Lower lobe of right lung (tissue), 2 donors: ENCODE results near the gene CHCHD6. TPM values are rescaled to one million over a fixed set of nuclear protein-coding genes. Genes with fewer than 3 reads are reported as not detected.

ENCODE experiments used
- ATAC-seq, 2 donors: fragments of 200-7000 bp; cut with Tn5 transposase; one replicate each; pipeline ENCODE4 v1.9.1; 2020 to 2022; ENCODE audit warnings: mild to moderate bottlenecking in 2 of 2, moderate library complexity in 2 of 2
- DNase-seq: peaks from one replicate; pipeline ENCODE4 v3.0.0-alpha.2; 2020
- H3K27ac ChIP-seq: fragments of 200-600 bp; one replicate; pipeline ENCODE4 v1.8.0; 2022
- H3K27me3 ChIP-seq: fragments of 200-600 bp; one replicate; pipeline ENCODE4 v1.8.0; 2022; ENCODE audit warnings: low read depth
- H3K36me3 ChIP-seq: fragments of 200-600 bp; one replicate; pipeline ENCODE4 v1.8.0; 2022; ENCODE audit warnings: mild to moderate bottlenecking
- H3K4me1 ChIP-seq: fragments of 200-600 bp; one replicate; pipeline ENCODE4 v1.8.0; 2022
- H3K4me3 ChIP-seq: fragments of 200-600 bp; one replicate; pipeline ENCODE4 v1.8.0; 2022; ENCODE audit warnings: mild to moderate bottlenecking
- H3K9me3 ChIP-seq: fragments of 200-600 bp; one replicate; pipeline ENCODE4 v1.8.0; 2022
- intact Hi-C: fragments of 100-400 bp; cut with DNase I; formaldehyde crosslinking; loops from one replicate; pipeline ENCODE4 v1.11.0; 2022
- total RNA-seq: library from RNA; stranded (reverse); fragmentation: NEBNext Ultra II Directional; extraction: Animal tissue kit (Norgen Biotek cat#: 25700); gene quantifications from one replicate; pipeline ENCODE4 v1.2.1, GENCODE V29; 2021
- TF ChIP-seq, protein P1 (sequence below): fragments of 200-600 bp; IDR thresholded peaks from one replicate; pipeline ENCODE4 v1.8.0; 2022; ENCODE audit warnings: antibody characterized with exemption, mild to moderate bottlenecking
- donor health status: DM: no; HTN: yes; CAD: no; lungs with severe emphysema.

Gene CHCHD6
- total RNA-seq, 1 donor from 2014 or later: 12.2 TPM

- Histone ChIP-seq H3K4me1 (peaks cover 11% of the 10 kb centered on the region), H3K27me3 (no peaks in the 10 kb centered on the region), H3K4me3 (no peak overlapping the region), H3K9me3 (no peaks in the 10 kb centered on the region), H3K36me3 (no peaks in the 10 kb centered on the region), H3K27ac (no peak overlapping the region)
- DNase-seq (no peak), ATAC-seq (no peak)
- TF ChIP-seq, protein P1, sequence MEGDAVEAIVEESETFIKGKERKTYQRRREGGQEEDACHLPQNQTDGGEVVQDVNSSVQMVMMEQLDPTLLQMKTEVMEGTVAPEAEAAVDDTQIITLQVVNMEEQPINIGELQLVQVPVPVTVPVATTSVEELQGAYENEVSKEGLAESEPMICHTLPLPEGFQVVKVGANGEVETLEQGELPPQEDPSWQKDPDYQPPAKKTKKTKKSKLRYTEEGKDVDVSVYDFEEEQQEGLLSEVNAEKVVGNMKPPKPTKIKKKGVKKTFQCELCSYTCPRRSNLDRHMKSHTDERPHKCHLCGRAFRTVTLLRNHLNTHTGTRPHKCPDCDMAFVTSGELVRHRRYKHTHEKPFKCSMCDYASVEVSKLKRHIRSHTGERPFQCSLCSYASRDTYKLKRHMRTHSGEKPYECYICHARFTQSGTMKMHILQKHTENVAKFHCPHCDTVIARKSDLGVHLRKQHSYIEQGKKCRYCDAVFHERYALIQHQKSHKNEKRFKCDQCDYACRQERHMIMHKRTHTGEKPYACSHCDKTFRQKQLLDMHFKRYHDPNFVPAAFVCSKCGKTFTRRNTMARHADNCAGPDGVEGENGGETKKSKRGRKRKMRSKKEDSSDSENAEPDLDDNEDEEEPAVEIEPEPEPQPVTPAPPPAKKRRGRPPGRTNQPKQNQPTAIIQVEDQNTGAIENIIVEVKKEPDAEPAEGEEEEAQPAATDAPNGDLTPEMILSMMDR: no peak
- intact Hi-C loops: no loop called here
These were observed 232.9 kb downstream of the CHCHD6 start for GRCh38 chr3:126936853-126937425.

DNA sequence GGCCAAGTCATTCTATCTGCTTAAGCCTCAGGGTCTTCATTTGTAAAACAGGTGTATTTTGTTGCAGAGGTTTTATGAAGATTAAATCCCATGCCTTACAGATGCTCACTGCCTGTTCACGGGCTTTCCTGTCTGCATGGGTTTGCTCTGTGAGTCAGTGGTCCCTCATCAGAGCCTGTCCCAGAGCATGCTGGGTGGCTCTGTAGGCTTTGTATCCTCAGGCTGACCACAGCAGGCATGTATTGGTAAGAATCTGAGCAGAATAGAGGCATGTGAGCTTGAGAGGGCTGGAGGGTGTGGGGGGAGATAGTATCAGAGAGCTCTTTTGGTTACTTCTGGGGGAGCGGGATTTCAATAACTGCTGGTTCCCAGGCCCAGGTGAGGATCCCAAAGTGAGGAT is 233.5 kb downstream of the CHCHD6 start:
- ATAC-seq: no peak
- peaks cover 5% of the 10 kb centered on the region for H3K4me1 ChIP-seq
- DNase-seq: no peak
- H3K36me3 ChIP-seq: no peaks in the 10 kb centered on the region
- H3K4me3 ChIP-seq: no peak overlapping the region
- intact Hi-C loops: no loop called here
- no peak overlapping the region for H3K27ac ChIP-seq
- H3K27me3 ChIP-seq: no peaks in the 10 kb centered on the region
- TF ChIP-seq, protein P1: no peak
- H3K9me3 ChIP-seq: no peaks in the 10 kb centered on the region

- H3K4me1 ChIP-seq: peaks cover under 1% of the 10 kb centered on the region
- no peaks in the 10 kb centered on the region for H3K36me3 ChIP-seq
- H3K9me3 ChIP-seq: no peaks in the 10 kb centered on the region
- intact Hi-C loops: no loop called here
- DNase-seq (no peak), ATAC-seq (no peak)
- TF ChIP-seq, protein P1: no peak
- no peaks in the 10 kb centered on the region for H3K27me3 ChIP-seq
- no peak overlapping the region for H3K4me3 ChIP-seq
- no peak overlapping the region for H3K27ac ChIP-seq
These were observed 233.9 kb downstream of the CHCHD6 start for GRCh38 chr3:126937973-126938372.

DNA sequence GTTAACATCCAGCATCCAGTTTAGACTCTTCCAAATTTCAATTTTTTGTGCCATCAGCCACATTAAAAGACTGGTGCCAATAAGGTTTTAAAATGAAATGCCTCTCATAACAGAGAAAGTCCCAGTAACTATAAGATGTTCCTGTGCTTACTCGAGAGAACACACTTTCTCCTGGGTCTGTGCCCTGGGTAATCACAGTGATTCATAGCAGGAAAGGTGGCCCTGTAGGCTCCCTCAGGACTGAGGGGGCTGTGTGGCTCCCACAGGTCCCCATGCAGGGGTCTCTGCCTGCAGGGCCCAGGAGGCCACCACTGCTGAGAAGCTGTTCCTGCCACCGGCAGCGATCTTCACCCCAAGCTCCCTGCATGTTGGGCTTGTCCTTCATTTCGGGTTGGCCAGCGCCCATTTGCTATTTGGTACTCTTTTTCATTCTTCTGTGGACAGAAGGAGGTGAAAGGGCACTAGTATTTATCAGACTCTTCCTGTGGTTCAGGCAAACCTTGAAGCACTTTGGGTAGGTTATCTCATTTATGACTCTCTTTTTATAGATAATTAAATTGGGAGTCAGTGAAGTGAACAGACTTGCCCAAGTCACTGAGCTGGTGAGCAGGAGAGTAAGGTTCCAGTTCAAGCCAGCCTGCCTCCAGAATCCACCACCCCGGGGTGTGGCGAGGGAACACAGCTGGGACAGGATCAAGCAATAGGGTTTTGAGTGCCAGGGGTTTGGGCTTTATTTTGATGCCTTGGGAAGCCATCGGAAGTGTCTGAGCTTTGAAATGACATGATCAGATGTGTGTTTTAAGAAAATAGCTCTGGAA is 234.7 kb downstream of the CHCHD6 start:
- Histone ChIP-seq H3K4me3 (no peak overlapping the region), H3K27me3 (no peaks in the 10 kb centered on the region), H3K36me3 (no peaks in the 10 kb centered on the region), H3K9me3 (no peaks in the 10 kb centered on the region), H3K4me1 (no peaks in the 10 kb centered on the region), H3K27ac (no peak overlapping the region)
- no peak for ATAC-seq
- intact Hi-C loops: no loop called here
- TF ChIP-seq, protein P1: no peak
- no peak for DNase-seq

GRCh38 chr3:126939338-126939718 is 235.3 kb downstream of the CHCHD6 start:
- intact Hi-C loops: no loop called here
- no peak overlapping the region for H3K4me3 ChIP-seq
- no peak overlapping the region for H3K27ac ChIP-seq
- ATAC-seq (no peak), DNase-seq (no peak)
- TF ChIP-seq, protein P1: no peak
- H3K4me1 ChIP-seq: no peaks in the 10 kb centered on the region
- no peaks in the 10 kb centered on the region for H3K36me3 ChIP-seq
- H3K9me3 ChIP-seq: no peaks in the 10 kb centered on the region
- H3K27me3 ChIP-seq: no peaks in the 10 kb centered on the region
